DND-41 (cell line): ENCODE data around the gene MARCHF10.

Source experiments
- CTCF ChIP-seq: IDR thresholded peaks from 2 replicates; pipeline ENCODE4 v1.5.1; 2012; ENCODE audit warnings: borderline replicate concordance, low read length, moderate library complexity, mild to moderate bottlenecking; ENCODE audit not compliant: poor library complexity, severe bottlenecking; ENCODE audit errors: extremely low read depth
- EZH2 ChIP-seq: IDR thresholded peaks from 3 replicates; pipeline ENCODE4 v1.6.1; 2012; ENCODE audit warnings: borderline replicate concordance, low read depth, mild to moderate bottlenecking, moderate library complexity, low read length, inconsistent platforms; ENCODE audit not compliant: severe bottlenecking

- TF ChIP-seq CTCF (no peak), EZH2 (no peak)
These were observed 63.9 kb downstream of the MARCHF10 start for GRCh38 chr17:62744259-62744658.
